Epithelial cell of proximal tubule (primary cell): Measurements from ENCODE around the gene NTN1. TPM values are rescaled to one million over a fixed set of nuclear protein-coding genes. Genes with fewer than 3 reads are reported as not detected.

Experiments used
- DNase-seq: peaks from one replicate; pipeline ENCODE4 v3.0.0-alpha.2; 2011; ENCODE audit warnings: low read depth
- H3K4me3 ChIP-seq: 2 replicates; pipeline ENCODE4 v1.5.1; 2011; ENCODE audit warnings: low read depth, mild to moderate bottlenecking, low read length
- total RNA-seq: library from RNA; depleted of rRNA; stranded (reverse); fragments of >200 nt; gene quantifications from 2 replicates; pipeline ENCODE4 v1.2.3, GENCODE V29; 2015
- TF ChIP-seq, protein P1 (sequence below): conservative IDR thresholded peaks from 2 replicates; pipeline ENCODE4 v1.5.1; 2012; ENCODE audit warnings: low read depth, mild to moderate bottlenecking, low read length

NTN1 gene
- total RNA-seq, 1 donor from 2014 or later, result 1.3 TPM

- H3K4me3 ChIP-seq, result no peak overlapping the region
- TF ChIP-seq, protein P1, sequence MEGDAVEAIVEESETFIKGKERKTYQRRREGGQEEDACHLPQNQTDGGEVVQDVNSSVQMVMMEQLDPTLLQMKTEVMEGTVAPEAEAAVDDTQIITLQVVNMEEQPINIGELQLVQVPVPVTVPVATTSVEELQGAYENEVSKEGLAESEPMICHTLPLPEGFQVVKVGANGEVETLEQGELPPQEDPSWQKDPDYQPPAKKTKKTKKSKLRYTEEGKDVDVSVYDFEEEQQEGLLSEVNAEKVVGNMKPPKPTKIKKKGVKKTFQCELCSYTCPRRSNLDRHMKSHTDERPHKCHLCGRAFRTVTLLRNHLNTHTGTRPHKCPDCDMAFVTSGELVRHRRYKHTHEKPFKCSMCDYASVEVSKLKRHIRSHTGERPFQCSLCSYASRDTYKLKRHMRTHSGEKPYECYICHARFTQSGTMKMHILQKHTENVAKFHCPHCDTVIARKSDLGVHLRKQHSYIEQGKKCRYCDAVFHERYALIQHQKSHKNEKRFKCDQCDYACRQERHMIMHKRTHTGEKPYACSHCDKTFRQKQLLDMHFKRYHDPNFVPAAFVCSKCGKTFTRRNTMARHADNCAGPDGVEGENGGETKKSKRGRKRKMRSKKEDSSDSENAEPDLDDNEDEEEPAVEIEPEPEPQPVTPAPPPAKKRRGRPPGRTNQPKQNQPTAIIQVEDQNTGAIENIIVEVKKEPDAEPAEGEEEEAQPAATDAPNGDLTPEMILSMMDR, result peak; percentile 6
- no peak for DNase-seq
These were observed 207.3 kb downstream of the NTN1 start for GRCh38 chr17:9228408-9229159.

GRCh38 chr17:9229160-9229825 is 208.0 kb downstream of the NTN1 start:
- no peak overlapping the region for H3K4me3 ChIP-seq
- no peak for DNase-seq
- TF ChIP-seq, protein P1, result no peak

DNA sequence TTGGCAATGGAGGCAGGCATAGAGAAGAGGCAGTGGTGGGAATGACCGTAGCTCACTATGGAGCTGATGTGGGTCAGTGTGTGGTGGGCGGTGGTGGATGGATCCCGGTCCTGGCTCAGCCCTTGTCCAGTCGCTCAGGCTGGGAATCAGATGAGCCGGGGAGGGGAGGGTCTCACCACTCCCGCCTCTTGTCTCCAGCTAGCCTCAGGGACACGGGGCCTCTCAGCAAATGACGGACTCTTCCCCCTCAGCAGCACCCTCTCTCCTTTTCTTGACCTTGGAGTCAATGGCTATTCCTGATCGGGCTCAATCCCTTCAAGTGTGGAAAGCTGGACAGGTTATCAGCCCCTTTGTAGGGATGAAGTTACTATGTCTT is 208.5 kb downstream of the NTN1 start:
- H3K4me3 ChIP-seq, result no peak overlapping the region
- no peak for DNase-seq
- TF ChIP-seq, protein P1, result no peak

- TF ChIP-seq, protein P1, result no peak
- DNase-seq, result no peak
- H3K4me3 ChIP-seq, result no peak overlapping the region
These were observed 209.0 kb downstream of the NTN1 start for GRCh38 chr17:9230346-9230745.

DNA sequence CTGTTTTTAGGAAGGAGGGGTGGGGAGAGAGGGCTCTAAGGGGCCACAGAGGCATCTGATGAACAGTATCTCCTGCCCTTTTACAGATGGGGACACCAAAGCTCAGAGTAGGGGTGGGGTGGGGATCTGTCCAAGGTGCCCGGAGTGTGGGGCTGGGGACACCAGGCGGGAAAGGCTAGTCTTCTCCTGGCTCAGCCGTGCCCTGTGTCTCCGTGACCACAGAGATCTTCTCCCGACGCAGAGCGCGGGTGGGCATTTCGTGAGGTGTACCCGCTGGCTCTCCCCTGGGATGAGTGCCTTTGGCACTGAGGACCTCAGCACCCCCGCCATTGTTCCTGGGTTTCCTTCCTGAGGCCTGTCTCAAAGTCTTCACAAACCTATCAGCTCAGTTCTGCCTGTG is 209.6 kb downstream of the NTN1 start:
- H3K4me3 ChIP-seq, result no peak overlapping the region
- TF ChIP-seq, protein P1, result no peak
- no peak for DNase-seq

GRCh38 chr17:9231449-9232154 is 210.3 kb downstream of the NTN1 start:
- TF ChIP-seq, protein P1, result no peak
- DNase-seq, result no peak
- no peak overlapping the region for H3K4me3 ChIP-seq

DNA sequence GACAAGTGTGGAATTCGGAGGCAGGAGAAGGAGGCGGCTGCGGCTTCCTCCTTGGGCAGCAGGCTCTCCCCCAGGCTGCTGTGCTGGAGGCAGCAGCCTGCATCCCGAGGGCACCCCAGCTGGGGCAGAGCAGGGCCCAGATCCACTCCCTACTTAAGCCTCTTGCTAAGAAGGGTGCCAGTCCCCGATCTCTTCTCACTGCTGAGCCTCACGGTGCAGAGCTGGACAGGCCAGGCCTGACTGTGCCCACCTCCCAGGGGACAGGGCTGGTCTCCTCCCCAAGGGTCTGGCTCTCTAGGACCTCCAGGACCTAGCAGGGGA is 210.8 kb downstream of the NTN1 start:
- no peak overlapping the region for H3K4me3 ChIP-seq
- TF ChIP-seq, protein P1, result no peak
- no peak for DNase-seq
